HG03175 (cell line): Measurements from ENCODE around the gene MT1X.
A peak's percentile ranks its signal among the peaks of the same experiment; 100 is the strongest.

Experiments used
- ATAC-seq: cut with Tn5 transposase; IDR thresholded peaks from one replicate; pipeline ENCODE4 v1.9.1; 2021; ENCODE audit warnings: mild to moderate bottlenecking, moderate library complexity; ENCODE audit not compliant: unreplicated experiment

Gene MT1X

DNA sequence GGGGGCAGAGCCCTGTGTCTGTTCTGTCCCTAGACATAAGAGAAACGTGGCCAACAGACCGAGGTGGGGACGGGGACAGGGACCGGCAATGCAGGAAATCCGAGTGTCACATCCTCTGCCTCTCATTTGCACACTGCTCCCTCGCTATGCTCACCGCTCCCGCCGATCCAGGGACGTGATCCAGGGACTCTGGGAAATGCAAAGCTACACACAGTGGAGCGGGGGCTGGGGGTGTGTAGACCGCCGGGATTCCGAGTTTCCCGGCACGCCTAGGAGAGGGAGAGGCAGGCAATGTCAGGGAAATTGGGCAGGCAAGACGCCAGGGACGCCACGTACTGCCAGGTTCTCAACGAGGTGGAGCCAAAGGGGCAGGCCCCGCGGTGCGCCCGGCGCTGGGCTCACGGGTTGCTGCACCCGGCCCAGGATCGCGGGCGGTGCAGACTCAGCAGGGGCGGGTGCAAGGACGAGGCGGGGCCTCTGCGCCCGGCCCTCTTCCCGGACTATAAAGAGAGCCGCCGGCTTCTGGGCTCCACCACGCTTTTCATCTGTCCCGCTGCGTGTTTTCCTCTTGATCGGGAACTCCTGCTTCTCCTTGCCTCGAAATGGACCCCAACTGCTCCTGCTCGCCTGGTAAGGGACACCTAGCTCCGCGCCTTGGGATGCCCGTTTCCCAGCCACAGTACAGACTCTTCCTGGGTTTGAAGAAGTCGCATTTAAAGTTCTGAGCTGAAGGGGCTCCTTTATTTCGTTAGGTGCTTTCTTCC is at the start of gene MT1X:
Gene MT1X (plus strand): TSS at position 532 of the 764 bp plus-strand sequence. CDS start 71 bp downstream, at position 603.
- ATAC-seq, result peak; percentile 99

DNA sequence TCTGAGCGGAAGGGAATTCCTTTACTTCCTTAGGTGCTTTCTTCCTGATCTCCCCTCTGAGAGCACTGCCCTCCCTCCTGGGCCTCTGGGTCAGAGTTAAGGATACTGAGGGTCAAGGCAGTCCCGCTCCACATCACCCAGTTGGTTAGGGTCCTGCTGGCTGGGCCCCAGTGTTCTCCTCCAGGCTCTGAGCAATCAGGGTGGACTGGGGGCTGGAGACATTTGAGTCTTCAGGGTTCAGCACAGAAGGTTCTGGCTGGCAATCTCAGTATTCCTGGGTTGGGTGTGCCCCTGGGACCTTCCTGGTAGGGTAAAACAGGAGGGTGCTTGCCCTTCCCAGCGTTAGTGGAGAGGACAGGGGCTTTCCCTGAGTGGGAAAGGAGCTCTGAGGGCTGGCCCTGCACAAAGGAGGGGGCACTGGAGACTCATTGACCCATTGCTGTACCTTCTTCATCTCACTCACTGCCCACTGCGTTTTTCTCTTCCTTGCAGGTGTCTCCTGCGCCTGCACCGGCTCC is 49.4 kb upstream of the MT1X start:
- no peak for ATAC-seq

DNA sequence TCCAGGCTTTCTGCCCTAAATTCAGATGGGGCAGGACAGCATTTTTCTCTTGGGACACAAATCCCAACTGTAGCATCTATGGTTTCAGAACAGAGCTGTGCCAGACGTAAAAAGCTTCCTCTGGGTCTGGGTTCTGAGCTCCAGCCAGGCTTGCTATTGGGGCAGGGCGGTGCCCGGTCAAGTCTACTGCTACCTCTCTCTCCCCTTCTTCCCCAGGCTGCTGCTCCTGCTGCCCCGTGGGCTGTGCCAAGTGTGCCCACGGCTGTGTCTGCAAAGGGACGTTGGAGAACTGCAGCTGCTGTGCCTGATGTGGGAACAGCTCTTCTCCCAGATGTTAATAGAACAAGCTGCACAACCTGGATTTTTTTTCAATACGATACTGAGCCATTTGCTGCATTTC is 48.7 kb upstream of the MT1X start:
- ATAC-seq, result no peak

DNA sequence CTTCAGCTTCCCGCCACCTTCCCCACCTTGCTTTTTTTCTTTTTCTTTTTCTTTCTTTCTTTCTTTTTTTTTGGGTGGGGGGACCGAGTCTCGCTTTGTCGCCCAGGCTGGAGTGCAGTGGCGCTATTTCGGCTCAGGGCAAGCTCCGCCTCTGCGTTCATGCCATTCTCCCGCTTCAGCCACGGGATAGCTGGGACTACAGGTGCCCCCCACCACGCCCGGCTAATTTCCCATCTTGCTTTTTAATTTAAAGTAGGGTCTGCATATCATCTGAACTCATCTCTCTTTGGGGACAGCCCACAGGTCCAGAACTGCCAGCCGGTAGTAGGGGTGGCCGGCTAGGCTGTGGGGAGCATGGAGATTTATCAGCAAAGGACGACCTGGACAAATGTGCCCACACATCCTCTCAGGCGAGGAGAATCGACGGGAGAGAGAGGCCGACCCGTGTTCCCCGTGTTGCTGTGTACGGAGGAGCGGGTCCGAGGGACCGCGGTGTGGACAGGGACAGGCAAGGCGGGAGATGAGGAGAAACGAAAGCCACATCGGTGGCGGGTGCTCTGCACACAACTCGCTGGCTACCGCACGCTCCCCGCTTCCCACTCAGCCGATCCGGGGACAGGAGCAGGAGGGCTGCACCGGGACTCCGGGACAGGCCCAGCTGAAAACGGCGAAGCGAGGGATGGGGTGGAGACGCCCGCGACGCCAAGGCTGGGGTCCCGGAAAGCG is 47.4 kb upstream of the MT1X start:
- ATAC-seq, result no peak

DNA sequence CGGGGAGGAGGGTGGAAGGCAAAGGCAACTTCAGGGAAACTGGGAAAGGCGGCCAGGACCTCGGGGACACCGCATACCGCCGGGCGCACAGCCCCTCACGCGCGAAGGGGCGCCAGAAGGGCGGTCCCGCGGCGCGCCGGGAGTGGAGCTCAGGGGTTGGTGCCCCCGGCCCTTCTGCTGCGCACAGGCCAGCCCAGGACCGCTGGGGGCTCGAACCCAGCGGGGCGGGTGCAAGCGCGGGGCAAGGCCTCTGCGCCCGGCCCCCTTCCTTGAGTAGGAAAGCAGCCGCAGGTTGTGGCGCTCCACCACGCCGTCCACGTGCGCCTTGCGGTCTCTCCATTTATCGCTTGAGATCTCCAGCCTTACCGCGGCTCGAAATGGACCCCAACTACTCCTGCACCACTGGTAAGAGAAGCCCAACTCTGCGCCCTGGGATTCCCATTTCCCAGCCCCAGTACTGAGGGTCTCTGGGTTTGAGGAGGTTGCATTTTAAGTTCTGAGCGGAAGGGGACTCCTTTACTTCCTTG is 46.8 kb upstream of the MT1X start:
- no peak for ATAC-seq

DNA sequence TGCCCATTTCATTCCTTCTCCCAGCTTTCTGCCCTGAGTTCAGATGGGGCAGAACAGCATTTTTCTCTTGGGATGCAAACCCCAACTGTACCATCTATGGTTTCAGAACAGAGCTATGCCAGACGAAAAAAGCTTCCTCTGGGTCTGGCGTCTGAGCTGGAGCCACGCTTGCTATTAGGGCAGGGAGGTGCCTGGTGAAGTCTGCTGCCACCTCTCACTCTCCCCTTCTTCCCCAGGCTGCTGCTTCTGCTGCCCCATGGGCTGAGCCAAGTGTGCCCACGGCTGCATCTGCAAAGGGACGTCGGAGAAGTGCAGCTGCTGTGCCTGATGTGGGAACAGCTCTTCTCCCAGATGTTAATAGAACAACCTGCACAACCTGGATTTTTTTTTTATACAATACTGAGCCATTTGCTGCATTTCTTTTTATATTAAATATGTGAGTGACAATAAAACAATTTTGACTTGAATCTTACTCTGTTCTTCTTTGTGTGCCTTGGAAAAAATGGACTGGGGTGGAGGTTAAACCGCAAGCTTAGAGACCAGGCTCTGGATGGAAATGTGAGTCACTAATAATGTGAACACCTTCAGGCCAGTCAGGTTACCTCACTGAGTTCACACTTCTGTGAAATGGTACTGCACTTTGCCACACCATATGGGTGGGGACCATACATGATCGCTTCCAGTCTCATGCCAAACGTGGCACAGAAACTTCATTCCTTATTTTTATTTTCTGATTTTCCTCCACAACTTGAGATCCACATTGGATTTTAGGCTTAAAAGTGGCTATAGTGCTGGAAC is 45.5 kb upstream of the MT1X start:
- no peak for ATAC-seq

DNA sequence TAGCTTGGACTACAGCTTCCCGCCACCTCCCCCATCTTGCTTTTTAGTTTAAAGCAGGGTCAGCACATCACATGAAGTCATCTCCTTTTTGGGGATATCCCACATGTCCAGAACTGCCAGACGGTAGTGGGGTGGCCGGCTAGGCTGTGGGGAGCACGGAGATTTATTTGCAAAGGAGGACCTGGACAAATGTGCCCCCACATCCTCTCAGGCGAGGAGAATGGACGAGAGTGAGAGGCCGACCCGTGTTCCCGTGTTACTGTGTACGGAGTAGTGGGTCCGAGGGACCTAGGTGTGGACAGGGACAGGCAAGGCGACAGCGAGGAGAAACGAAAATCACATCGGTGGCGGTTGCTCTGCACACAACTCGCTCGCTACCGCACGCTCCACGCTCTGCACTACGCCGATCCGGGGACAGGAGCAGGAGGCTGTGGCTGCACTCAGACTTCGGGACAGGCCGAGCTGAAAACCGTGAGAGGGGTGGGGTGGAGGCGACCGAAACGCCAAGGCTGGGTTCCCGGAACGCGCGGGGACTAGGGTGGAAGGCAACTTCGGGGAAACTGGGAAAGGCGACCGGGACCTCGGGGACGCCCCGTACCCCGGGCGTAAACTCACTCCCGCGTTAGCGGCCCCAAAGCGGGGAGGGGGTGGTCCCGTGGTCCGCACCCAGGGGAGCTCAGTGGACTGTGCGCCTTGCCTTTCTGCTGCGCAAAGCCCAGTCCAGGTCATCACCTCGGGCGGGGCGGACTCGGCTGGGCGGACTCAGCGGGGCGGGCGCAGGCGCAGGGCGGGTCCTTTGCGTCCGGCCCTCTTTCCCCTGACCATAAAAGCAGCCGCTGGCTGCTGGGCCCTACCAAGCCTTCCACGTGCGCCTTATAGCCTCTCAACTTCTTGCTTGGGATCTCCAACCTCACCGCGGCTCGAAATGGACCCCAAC is 44.2 kb upstream of the MT1X start, which contains the start of gene MT1A:
Gene MT1A (plus strand): TSS at position 853 of the 937 bp plus-strand sequence. CDS start 73 bp downstream, at position 926.
- no peak for ATAC-seq

DNA sequence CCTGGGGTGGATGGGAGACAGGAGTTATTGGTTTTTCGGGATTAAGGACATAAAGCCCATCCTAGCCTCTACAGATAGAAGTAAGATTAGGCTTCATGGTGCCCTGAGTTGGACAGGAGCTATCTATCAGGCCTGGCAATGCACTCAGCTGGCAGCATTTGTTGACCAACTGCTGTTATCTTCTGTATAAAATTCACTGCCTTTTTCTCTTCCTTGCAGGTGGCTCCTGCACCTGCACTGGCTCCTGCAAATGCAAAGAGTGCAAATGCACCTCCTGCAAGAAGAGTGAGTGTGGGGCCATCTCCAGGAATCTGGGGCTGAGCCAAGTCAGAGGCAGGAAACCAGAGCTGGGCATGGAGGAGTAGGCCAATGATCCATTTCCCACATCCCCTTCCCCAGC is 43.2 kb upstream of the MT1X start:
- no peak for ATAC-seq

DNA sequence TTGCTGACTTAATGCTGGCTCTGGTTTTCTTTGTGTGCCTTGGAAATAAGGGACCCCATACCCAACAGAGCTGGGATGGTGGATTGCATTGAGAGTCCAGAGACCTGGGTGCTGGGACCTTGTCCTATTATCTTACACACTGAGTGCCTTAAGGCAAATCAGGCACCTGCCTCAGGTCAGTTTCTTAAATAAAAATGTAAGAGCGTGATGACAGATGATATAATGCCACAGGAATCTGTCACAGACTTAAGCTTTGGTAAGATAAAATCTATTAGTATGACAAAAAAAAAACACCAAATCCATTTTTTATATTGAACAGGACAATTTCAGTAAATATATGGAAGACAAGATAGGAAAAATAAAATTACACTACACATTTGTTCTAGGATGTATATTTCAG is 42.2 kb upstream of the MT1X start:
- ATAC-seq, result no peak

DNA sequence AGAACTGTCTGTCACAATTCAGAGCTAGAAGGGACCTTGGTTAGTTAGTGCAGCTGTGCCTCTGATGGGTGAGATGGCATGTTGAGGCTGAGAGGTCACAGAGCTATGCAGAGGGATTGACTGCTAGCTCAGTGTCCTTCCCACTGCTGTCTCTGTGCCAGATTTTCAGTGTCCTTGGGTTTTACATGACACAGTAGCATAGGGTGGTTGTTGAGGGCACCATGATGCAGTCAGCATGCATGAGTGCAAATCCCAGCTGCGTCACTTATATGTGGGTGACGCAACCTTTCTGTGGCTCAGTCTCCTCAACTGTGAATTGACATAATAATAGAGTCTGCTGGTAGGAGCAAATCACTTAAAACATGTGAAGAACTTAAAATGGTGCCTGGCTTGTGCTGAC is 41.1 kb upstream of the MT1X start:
- no peak for ATAC-seq

DNA sequence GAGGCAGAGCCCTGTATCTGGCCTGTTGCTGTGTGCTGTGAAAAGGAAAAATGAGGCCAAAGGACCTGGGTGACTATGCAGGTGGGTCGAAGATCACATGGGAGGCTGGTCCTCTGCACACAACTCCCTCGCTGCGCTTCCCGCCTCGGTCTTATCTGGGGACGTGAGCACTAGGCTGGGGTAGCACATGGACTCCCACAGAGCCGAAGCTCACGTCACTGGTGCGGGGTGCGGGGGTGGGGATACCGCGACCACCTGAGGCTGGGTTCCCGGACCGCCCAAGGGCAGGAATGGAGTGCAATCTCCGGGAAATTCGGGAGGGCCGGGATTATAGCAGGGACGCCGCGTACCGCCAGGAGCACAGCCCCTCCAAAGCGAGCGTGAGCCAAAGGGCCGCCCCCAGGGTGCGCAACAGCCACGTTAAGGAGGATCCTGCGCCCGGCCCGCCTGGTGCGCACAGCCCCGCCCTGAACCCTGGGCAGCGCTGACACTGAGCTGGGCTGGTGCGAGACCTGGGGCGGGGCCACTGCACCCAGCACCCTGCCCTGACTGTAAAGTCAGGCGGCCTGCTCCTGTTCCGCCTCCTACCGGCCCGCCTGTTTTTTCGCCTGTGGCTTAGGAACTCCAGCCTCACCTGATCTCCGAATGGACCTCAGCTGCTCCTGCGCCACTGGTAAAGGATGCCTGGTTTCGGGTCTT is 39.0 kb upstream of the MT1X start:
- ATAC-seq, result peak; percentile 73

DNA sequence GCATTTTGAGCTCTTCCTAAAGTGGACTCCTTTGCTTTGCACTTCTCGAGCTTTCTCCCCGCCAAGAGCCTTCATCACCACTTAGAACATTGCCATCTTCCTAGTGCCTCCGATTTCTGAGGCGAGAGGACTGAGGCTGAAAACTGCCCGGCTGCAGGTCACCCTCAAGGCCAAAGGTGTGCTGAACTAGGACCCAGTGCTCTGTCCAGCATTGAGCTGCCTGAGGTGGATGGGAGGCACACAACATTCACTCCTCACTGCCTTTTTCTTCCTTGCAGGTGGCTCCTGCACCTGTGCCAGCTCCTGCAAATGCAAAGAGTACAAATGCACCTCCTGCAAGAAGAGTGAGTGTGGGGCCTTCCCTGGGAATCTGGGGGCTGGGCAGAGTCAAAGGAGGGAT is 38.4 kb upstream of the MT1X start:
- no peak for ATAC-seq

DNA sequence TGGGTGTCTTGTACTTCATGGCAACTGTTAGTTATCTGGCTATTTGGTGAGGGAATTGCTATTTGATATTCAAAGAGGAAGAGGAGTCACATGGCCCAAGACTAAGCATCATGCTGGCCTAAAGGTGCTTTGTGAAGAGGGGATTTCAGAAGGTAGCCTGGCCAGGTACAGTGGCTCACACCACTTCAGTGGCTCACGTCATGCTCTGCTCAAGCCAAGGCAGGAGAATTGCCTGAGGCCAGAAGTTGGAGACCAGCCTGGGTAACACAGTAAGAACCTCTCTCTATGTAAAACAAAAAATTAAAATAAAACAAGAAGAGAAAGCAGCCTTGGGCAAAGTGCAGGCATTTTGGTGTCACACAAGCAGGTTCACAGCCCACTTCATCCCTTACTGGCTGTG is 37.0 kb upstream of the MT1X start:
- ATAC-seq, result no peak

DNA sequence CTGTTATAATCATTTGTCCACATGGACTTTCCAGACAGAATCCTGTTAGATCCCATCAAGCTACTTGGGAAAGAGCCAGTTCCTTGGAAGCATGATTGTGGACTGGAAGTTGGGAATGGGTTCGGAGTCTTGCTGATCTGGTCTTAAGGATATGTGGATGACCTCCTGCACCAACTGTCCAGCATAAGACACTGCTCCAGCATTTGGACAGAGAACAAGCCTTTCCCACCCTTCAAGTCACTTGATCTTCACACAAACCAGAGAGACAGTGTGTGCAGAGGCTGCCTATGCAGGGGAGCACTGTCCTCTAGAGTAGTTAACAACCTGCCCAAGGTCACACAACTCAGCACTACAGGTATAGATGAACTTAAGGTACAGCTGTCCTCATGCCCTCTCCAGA is 36.4 kb upstream of the MT1X start:
- no peak for ATAC-seq

DNA sequence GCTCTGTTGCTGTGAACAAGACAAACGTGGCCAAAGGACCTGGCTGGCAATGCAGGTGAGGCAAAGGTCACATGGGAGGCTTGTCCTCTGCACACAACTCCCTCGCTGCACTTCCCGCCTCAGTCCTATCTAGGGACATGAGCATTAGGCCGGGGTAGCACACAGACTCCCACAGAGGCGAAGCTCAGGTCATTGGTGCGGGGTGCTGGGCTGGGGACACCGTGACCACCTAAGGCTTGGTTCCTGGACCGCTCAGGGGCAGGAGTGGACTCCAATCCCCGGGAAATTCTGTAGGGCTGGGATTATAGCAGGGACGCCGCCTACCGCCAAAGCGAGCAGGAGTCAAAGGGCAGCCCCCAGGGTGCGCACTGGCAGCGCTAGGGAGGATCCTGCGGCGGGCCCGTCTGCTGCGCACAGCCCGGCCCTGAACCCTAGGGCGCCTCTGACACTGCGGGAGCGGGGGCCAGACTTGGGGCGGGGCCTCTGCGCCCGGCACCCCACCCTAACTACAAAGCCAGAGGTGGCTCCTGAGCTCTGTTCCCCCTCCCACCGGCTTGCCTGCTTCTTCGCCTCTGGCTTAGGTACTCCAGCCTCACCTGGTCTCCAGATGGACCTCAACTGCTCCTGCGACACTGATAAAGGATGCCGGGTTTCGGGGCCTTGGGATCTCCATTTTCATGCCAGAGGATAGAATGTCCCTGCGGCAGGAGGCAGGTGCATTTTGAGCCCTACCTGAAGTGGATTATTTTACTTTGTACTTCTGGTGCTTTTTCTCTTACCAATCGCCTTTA is 34.4 kb upstream of the MT1X start:
- no peak for ATAC-seq

DNA sequence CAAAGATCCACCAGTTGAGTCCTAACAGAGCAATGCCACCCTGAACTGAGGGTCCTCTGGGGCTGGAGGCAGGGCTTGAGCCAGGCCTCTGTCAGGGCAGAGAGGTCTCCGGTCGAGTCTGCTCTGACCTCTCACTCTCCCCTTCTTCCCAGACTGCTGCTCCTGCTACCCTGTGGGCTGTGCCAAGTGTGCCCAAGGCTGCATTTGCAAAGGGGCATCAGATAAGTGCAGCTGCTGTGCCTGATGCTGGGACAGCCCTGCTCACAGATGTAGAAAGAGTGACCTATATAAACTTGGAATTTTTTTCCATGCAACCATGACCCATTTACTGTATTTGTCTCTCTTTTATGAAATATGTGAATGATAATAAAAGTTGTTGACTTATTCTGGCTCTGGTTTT is 33.0 kb upstream of the MT1X start:
- ATAC-seq, result no peak

DNA sequence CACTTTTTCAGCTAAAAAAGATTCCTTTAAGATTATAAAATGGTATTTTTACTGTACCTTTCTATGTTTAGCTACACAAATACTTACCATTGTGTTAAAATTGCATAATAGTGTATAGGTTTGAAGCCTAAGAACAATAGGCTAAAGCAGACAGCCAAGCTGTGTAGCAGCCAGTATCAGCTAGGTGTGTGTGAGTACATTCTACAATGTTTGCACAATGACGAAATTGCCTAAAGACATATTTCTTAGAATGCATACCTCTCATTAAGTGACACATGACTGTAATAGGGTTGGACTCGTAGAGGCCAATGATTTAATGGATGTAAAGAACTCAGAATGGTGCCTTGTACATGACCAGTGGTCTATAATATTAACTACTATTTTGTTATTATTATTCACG is 32.5 kb upstream of the MT1X start:
- no peak for ATAC-seq

DNA sequence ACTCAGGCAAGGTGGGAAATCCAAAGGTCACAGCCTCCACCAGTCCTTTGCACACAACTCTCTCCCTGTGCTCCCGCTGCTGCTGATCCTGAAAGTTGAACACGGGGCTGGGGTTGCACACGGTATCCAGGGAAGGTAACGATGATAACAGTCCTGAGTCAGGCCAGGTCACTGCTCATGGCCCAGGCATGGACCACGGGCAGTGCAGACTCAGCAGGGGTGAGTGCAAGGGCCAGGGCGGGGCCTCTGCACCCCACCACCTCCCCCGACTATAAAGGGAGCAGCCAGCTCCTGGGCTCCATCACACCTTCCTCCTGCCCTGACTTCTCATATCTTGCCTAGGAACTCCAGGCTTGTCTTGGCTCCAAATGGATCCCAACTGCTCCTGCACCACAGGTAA is 30.7 kb upstream of the MT1X start, which contains the start of gene MT1B:
Gene MT1B (plus strand): TSS at position 301 of the 400 bp plus-strand sequence. CDS start 68 bp downstream, at position 369.
- no peak for ATAC-seq
